HG03520 (cell line): Measurements from ENCODE around the gene ZBTB32.
"Not testable (repeated sequence)": the region's sequence is repeated elsewhere in the genome, so short reads cannot be mapped to it uniquely, and the experiment has no call there.

Experiments
- ATAC-seq: cut with Tn5 transposase; IDR thresholded peaks from one replicate; pipeline ENCODE4 v1.9.1; 2021; ENCODE audit warnings: mild to moderate bottlenecking, moderate library complexity; ENCODE audit not compliant: unreplicated experiment

ZBTB32 gene

GRCh38 chr19:35719402-35720162 is 15.2 kb downstream of the ZBTB32 start:
- no peak for ATAC-seq

GRCh38 chr19:35720163-35720524 is 15.8 kb downstream of the ZBTB32 start:
- ATAC-seq: no peak

GRCh38 chr19:35720648-35721047 is 16.3 kb downstream of the ZBTB32 start:
- no peak for ATAC-seq

GRCh38 chr19:35721374-35721773 is 17.0 kb downstream of the ZBTB32 start:
- ATAC-seq: no peak

GRCh38 chr19:35722461-35722860 is 18.1 kb downstream of the ZBTB32 start:
- no peak for ATAC-seq

- ATAC-seq: no peak
These were observed 18.5 kb downstream of the ZBTB32 start for GRCh38 chr19:35722897-35723296.

- ATAC-seq: no peak
These were observed 19.3 kb downstream of the ZBTB32 start for GRCh38 chr19:35723671-35724070.

- ATAC-seq: not testable (repeated sequence)
These were observed 19.8 kb downstream of the ZBTB32 start for GRCh38 chr19:35724132-35724531.

- ATAC-seq: no peak
These were observed 20.2 kb downstream of the ZBTB32 start for GRCh38 chr19:35724560-35724959.

GRCh38 chr19:35725216-35725861 is 21.0 kb downstream of the ZBTB32 start:
- no peak for ATAC-seq

GRCh38 chr19:35727053-35727955 is 22.9 kb downstream of the ZBTB32 start:
- no peak for ATAC-seq

- ATAC-seq: no peak
These were observed 23.8 kb downstream of the ZBTB32 start for GRCh38 chr19:35727956-35728706.

- no peak for ATAC-seq
These were observed 24.7 kb downstream of the ZBTB32 start for GRCh38 chr19:35729021-35729420.

GRCh38 chr19:35729763-35730162 is 25.4 kb downstream of the ZBTB32 start:
- ATAC-seq: no peak

- no peak for ATAC-seq
These were observed 26.0 kb downstream of the ZBTB32 start for GRCh38 chr19:35730326-35730725.

- ATAC-seq: no peak
These were observed 27.0 kb downstream of the ZBTB32 start for GRCh38 chr19:35731353-35731752.

- no peak for ATAC-seq
These were observed 27.5 kb downstream of the ZBTB32 start for GRCh38 chr19:35731779-35732405.

GRCh38 chr19:35732540-35733179 is 28.3 kb downstream of the ZBTB32 start:
- ATAC-seq: no peak

- ATAC-seq: no peak
These were observed 29.1 kb downstream of the ZBTB32 start for GRCh38 chr19:35733180-35734125.
